ENCODE data around the gene CELSR3. TPM values are rescaled to one million over a fixed set of nuclear protein-coding genes. Genes with fewer than 3 reads are reported as not detected.

CELSR3 gene
- total RNA-seq, 1 experiment from 2014 or later: 17.6 TPM

DNA sequence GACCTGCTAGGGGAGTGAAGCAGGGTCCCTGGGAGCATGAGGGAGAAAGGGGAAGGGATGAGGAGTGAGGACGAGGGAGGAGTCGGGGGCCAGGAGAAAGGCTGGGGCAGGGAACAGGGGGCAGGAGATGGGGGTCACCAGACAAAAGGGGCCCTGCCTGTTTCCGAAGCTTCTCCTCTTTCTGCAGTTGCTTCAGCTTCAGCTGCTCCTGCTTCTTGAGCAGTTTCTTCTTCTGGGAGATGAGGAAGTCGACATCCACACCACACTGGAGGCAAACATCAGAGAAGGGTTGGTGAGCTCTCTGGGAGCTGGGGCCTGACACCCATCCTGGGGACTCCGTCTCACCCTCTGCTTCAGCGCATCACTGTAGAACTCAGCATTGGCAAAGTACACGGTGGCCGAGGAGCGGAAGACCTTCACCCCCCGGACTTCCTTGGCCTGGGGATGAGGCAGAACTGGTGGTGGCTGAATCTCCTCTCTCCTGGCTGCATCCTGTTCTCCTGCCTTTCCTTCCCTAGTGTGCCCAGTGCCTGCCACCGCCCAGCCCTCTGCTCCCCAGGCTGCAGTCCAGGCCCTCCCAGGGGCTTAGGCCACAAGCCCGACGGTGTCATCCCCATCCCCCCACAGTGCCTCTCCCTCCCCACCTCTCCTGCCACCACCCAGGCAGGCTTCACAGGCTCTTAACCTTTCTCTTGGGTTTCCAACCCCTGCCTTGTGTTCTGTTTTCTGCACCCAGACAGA is 34.2 kb downstream of the CELSR3 start:
- Mint-ChIP-seq H3K36me3 (ENCODE audit: insufficient read depth, unreplicated experiment) (peaks cover 67% of the 10 kb centered on the region), H3K4me3 (ENCODE audit: unreplicated experiment) (no peak overlapping the region), H3K4me1 (ENCODE audit: insufficient read depth, unreplicated experiment) (peaks cover 5% of the 10 kb centered on the region), H3K9me3 (ENCODE audit: unreplicated experiment) (no peaks in the 10 kb centered on the region), H3K27me3 (ENCODE audit: insufficient read depth, unreplicated experiment) (no peaks in the 10 kb centered on the region), H3K27ac (ENCODE audit: low read depth, unreplicated experiment) (peak overlapping the region; percentile 28)
- TF ChIP-seq, protein P1, sequence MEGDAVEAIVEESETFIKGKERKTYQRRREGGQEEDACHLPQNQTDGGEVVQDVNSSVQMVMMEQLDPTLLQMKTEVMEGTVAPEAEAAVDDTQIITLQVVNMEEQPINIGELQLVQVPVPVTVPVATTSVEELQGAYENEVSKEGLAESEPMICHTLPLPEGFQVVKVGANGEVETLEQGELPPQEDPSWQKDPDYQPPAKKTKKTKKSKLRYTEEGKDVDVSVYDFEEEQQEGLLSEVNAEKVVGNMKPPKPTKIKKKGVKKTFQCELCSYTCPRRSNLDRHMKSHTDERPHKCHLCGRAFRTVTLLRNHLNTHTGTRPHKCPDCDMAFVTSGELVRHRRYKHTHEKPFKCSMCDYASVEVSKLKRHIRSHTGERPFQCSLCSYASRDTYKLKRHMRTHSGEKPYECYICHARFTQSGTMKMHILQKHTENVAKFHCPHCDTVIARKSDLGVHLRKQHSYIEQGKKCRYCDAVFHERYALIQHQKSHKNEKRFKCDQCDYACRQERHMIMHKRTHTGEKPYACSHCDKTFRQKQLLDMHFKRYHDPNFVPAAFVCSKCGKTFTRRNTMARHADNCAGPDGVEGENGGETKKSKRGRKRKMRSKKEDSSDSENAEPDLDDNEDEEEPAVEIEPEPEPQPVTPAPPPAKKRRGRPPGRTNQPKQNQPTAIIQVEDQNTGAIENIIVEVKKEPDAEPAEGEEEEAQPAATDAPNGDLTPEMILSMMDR (IDR thresholded peaks at IDR 0.05; ENCODE audit: unreplicated experiment): no peak
- CTCF ChIA-PET: no interaction called here
- BruUV-seq (replicated peaks): no TSS peak
- POLR2A ChIA-PET: interaction anchor here (1.4 kb wide), 2 partner anchors 9 to 182 kb away, joined by 3 read pairs; partner anchors contain the start of gene ATRIP
- intact Hi-C loops (cut with micrococcal nuclease): no loop called here
- DNase-seq (ENCODE audit: unreplicated experiment): no peak

DNA sequence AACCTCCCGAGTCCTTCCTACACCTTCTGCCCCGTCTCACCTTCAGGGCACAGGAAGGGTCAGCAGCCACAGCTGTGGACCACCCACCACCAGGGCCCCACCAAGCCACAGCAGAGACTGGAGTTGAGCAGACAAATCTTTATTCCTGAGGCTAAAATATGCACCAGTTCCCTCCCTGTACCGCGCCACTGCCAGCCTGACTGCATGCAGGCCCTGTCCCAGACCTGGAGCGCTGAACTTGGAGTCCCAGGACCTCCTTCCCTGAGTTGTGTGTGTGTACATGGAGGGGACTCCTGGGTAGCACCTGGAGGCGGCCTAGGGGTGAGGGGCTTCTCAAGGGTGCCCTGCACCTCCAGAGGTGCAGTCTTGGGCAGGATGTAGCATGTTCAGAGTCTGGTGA is 37.1 kb downstream of the CELSR3 start:
- POLR2A ChIA-PET: interaction anchor here (0.8 to 7.4 kb wide), 4 partner anchors 9 to 69 kb away, joined by 3 to 50 read pairs (median 5); partner anchors contain the start of genes PFKFB4, SLC26A6 and UQCRC1
- CTCF ChIA-PET: interaction anchor here (0.6 to 3.8 kb wide), 3 partner anchors 9 to 185 kb away, joined by 3 to 16 read pairs (median 3); partner anchors contain the start of gene SLC26A6

DNA sequence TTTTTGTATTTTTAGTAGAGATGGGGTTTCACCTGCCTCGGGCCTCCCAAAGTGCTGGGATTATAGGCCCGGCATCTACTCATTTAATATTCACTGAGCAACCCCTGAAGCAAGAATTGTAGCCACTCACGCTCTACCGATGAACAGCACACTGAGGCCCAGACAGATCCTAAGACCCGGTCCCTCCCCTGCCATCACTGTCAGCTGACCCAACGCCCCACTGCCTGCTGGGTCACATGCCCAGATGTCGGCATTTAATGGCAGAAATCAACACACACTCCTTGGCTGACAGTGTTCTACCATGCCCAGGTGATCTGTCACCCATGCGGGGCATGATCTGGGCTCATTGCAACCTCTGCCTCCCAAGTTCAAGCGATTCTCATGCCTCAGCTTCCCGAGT is 37.9 kb downstream of the CELSR3 start:
- intact Hi-C loops (cut with micrococcal nuclease): no loop called here
- H3K9me3 Mint-ChIP-seq (ENCODE audit: unreplicated experiment): no peaks in the 10 kb centered on the region
- H3K27me3 Mint-ChIP-seq (ENCODE audit: insufficient read depth, unreplicated experiment): no peaks in the 10 kb centered on the region
- peaks cover 55% of the 10 kb centered on the region for H3K36me3 Mint-ChIP-seq (ENCODE audit: insufficient read depth, unreplicated experiment)
- no peak overlapping the region for H3K4me3 Mint-ChIP-seq (ENCODE audit: unreplicated experiment)
- peaks cover 5% of the 10 kb centered on the region for H3K4me1 Mint-ChIP-seq (ENCODE audit: insufficient read depth, unreplicated experiment)
- DNase-seq (ENCODE audit: unreplicated experiment): no peak
- TF ChIP-seq, protein P1 (IDR thresholded peaks at IDR 0.05; ENCODE audit: unreplicated experiment): no peak
- no TSS peak for BruUV-seq (replicated peaks)
- CTCF ChIA-PET: interaction anchor here (0.6 to 3.8 kb wide), 3 partner anchors 9 to 186 kb away, joined by 3 to 16 read pairs (median 3); partner anchors contain the start of gene SLC26A6
- H3K27ac Mint-ChIP-seq (ENCODE audit: low read depth, unreplicated experiment): no peak overlapping the region
- POLR2A ChIA-PET: interaction anchor here (0.6 to 7.4 kb wide), 8 partner anchors 10 to 68 kb away, joined by 3 to 50 read pairs (median 4); partner anchors contain the start of genes PFKFB4, SLC26A6 and UQCRC1

More for the DNA sequence above, 37.1 kb downstream of the CELSR3 start:
- Mint-ChIP-seq H3K4me3 (ENCODE audit: unreplicated experiment) (no peak overlapping the region), H3K27ac (ENCODE audit: low read depth, unreplicated experiment) (peak overlapping the region; percentile 27), H3K9me3 (ENCODE audit: unreplicated experiment) (no peaks in the 10 kb centered on the region), H3K27me3 (ENCODE audit: insufficient read depth, unreplicated experiment) (no peaks in the 10 kb centered on the region), H3K4me1 (ENCODE audit: insufficient read depth, unreplicated experiment) (peaks cover 5% of the 10 kb centered on the region), H3K36me3 (ENCODE audit: insufficient read depth, unreplicated experiment) (peaks cover 59% of the 10 kb centered on the region)
- BruUV-seq (replicated peaks): no TSS peak
- TF ChIP-seq, protein P1 (IDR thresholded peaks at IDR 0.05; ENCODE audit: unreplicated experiment): no peak
- intact Hi-C loops (cut with micrococcal nuclease): no loop called here
- no peak for DNase-seq (ENCODE audit: unreplicated experiment)

DNA sequence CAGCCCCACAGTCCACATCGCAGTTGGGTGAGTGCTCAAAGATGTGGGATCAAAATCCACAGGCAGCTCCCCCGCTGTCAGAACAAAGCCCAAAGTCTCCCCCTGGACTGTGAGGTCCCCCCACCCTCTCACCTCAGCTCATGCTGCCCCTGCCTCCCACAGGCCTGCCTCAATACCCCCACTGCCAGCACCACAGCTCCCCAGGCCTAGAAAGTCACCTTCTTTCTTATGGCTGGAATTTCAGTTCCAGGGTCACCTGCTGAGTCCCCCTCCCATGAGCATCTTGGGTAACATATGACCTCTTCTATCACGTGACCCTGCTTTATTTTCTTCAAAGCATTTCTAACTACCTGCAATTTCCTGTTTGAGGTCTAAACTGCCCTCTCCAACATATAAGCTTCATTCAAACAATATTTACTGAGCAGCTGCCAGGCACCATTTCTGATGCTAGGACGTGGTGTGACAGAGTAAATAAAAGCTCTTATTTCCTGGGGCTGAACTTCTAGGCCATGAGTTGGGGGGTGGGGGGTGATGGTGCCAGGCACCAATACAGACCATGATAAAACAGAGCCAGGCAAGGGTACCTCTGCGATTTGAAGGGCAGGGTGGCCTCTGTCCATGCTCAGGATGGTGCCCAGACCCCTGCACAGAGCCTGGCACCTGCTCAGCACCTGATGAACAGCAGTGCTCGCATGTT is 38.7 kb downstream of the CELSR3 start:
- no peak overlapping the region for H3K27ac Mint-ChIP-seq (ENCODE audit: low read depth, unreplicated experiment)
- intact Hi-C loops (cut with micrococcal nuclease): no loop called here
- H3K27me3 Mint-ChIP-seq (ENCODE audit: insufficient read depth, unreplicated experiment): no peaks in the 10 kb centered on the region
- peaks cover 47% of the 10 kb centered on the region for H3K36me3 Mint-ChIP-seq (ENCODE audit: insufficient read depth, unreplicated experiment)
- no peaks in the 10 kb centered on the region for H3K9me3 Mint-ChIP-seq (ENCODE audit: unreplicated experiment)
- POLR2A ChIA-PET: interaction anchor here (0.6 to 7.4 kb wide), 9 partner anchors 11 to 130 kb away, joined by 3 to 50 read pairs (median 3); partner anchors contain the start of gene SLC26A6
- no peak for DNase-seq (ENCODE audit: unreplicated experiment)
- CTCF ChIA-PET: interaction anchor here (0.6 to 3.8 kb wide), 3 partner anchors 12 to 63 kb away, joined by 4 to 16 read pairs (median 8); partner anchors contain the start of gene SLC26A6
- TF ChIP-seq, protein P1 (IDR thresholded peaks at IDR 0.05; ENCODE audit: unreplicated experiment): no peak
- BruUV-seq (replicated peaks): no TSS peak
- peaks cover 5% of the 10 kb centered on the region for H3K4me1 Mint-ChIP-seq (ENCODE audit: insufficient read depth, unreplicated experiment)
- no peak overlapping the region for H3K4me3 Mint-ChIP-seq (ENCODE audit: unreplicated experiment)

Measured in MCF 10A (cell line).